HepG2 (cell line): ENCODE results near the gene CASKIN2. TPM values are rescaled to one million over a fixed set of nuclear protein-coding genes. Genes with fewer than 3 reads are reported as not detected.

Source experiments
- DNMT1 ChIP-seq: sonication (generic); formaldehyde crosslinking; IDR thresholded peaks from 2 replicates; pipeline ENCODE4 v1.5.1; 2020; ENCODE audit warnings: mild to moderate bottlenecking, missing genetic modification reagents
- RAD21 ChIP-seq: fragments of 450-650 bp; formaldehyde crosslinking; IDR thresholded peaks from 2 replicates; pipeline ENCODE4 v1.5.0; 2020; ENCODE audit warnings: mild to moderate bottlenecking
- TEF ChIP-seq: sonication (generic); formaldehyde crosslinking; IDR thresholded peaks from 2 replicates; pipeline ENCODE4 v1.5.0; 2020; ENCODE audit warnings: missing genetic modification reagents
- ZFX ChIP-seq: sonication (generic); formaldehyde crosslinking; IDR thresholded peaks from 2 replicates; pipeline ENCODE4 v1.4.0; 2020; ENCODE audit warnings: mild to moderate bottlenecking, low read depth, missing genetic modification reagents, moderate library complexity
- ZIK1 ChIP-seq: sonication (generic); formaldehyde crosslinking; IDR thresholded peaks from 2 replicates; pipeline ENCODE4 v1.5.0; 2020; ENCODE audit warnings: mild to moderate bottlenecking, low read depth, missing genetic modification reagents, borderline replicate concordance
- ZNF142 ChIP-seq: sonication (generic); formaldehyde crosslinking; IDR thresholded peaks from 2 replicates; pipeline ENCODE4 v1.4.0; 2020; ENCODE audit warnings: missing genetic modification reagents
- ZNF263 ChIP-seq: sonication (generic); formaldehyde crosslinking; IDR thresholded peaks from 2 replicates; pipeline ENCODE4 v1.4.0; 2020; ENCODE audit warnings: missing genetic modification reagents
- ZNF33B ChIP-seq: sonication (generic); formaldehyde crosslinking; IDR thresholded peaks from 2 replicates; pipeline ENCODE4 v1.5.1; 2020; ENCODE audit warnings: mild to moderate bottlenecking, missing genetic modification reagents
- ZNF747 ChIP-seq: sonication (generic); formaldehyde crosslinking; IDR thresholded peaks from 2 replicates; pipeline ENCODE4 v1.8.1; 2023; ENCODE audit warnings: missing genetic modification reagents, mild to moderate bottlenecking, borderline replicate concordance
- ZNF768 ChIP-seq: sonication (generic); formaldehyde crosslinking; IDR thresholded peaks from 2 replicates; pipeline ENCODE4 v1.4.0; 2020; ENCODE audit warnings: missing genetic modification reagents
- polyA plus RNA-seq, 8 experiments: library from polyadenylated mRNA; depleted of rRNA in 3 of 8; stranded (reverse) in 7 of 8; unstranded in 1 of 8; fragments of >200 nt; fragmentation: Illumina TruSeq in 4 of 8; extraction: Trizol in 4 of 8; gene quantifications; 2 replicates each; pipeline versions ENCODE4 v1.2.1 to v1.2.3, GENCODE V29; 2011 to 2016; ENCODE audit warnings: low read depth in 4 of 8, missing spikeins in 1 of 8, mixed read lengths in 1 of 8; ENCODE audit not compliant: insufficient read depth in 1 of 8
- total RNA-seq, 5 experiments: library from RNA; depleted of rRNA; stranded (reverse); fragments of >200 nt; fragmentation: Illumina TruSeq; extraction: Trizol; gene quantifications; 2 replicates each; pipeline ENCODE4 v1.2.3, GENCODE V29; 2016; ENCODE audit warnings: low read depth in 1 of 5
- TF ChIP-seq, protein P1 (sequence below): sonication (generic); formaldehyde crosslinking; IDR thresholded peaks from 2 replicates; pipeline ENCODE4 v1.4.0; 2020; ENCODE audit warnings: mild to moderate bottlenecking, missing genetic modification reagents
- TF ChIP-seq, protein P2 (sequence below): sonication (generic); formaldehyde crosslinking; IDR thresholded peaks from 2 replicates; pipeline ENCODE4 v1.9.0; 2021; ENCODE audit warnings: missing genetic modification reagents, borderline replicate concordance
- TF ChIP-seq, protein P3 (sequence below): sonication (generic); formaldehyde crosslinking; IDR thresholded peaks from 2 replicates; pipeline ENCODE4 v1.4.0; 2020; ENCODE audit warnings: missing genetic modification reagents

CASKIN2 gene
- total and polyA plus RNA-seq, 2 of the 13 experiments (the other 11 are each of a cell fraction or from before 2014, with no cell fraction given), result 5.2 to 7.8 TPM

GRCh38 chr17:75468291-75468754, 47.0 kb downstream of the CASKIN2 start (continued):
- TF ChIP-seq, protein P1, sequence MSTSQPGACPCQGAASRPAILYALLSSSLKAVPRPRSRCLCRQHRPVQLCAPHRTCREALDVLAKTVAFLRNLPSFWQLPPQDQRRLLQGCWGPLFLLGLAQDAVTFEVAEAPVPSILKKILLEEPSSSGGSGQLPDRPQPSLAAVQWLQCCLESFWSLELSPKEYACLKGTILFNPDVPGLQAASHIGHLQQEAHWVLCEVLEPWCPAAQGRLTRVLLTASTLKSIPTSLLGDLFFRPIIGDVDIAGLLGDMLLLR (CRISPR knock-in tag), result 0 out of 2 replicates have a peak, but pooled peaks have one; percentile 10
- TF ChIP-seq TEF (no peak), ZNF747 (no peak), ZNF142 (no peak), ZFX (CRISPR knock-in tag) (peak; percentile 22; the same call in 1 of the 2 replicates), ZNF768 (peak; percentile 76), DNMT1 (CRISPR knock-in tag) (no peak), ZIK1 (CRISPR knock-in tag) (0 out of 2 replicates have a peak, but pooled peaks have one; percentile 41), RAD21 (CRISPR knock-in tag) (peak; percentile 26; the same call in 1 of the 2 replicates), ZNF263 (peak; percentile 87), ZNF33B (CRISPR knock-in tag) (peak; percentile 35; the same call in 1 of the 2 replicates)
- TF ChIP-seq, protein P2, sequence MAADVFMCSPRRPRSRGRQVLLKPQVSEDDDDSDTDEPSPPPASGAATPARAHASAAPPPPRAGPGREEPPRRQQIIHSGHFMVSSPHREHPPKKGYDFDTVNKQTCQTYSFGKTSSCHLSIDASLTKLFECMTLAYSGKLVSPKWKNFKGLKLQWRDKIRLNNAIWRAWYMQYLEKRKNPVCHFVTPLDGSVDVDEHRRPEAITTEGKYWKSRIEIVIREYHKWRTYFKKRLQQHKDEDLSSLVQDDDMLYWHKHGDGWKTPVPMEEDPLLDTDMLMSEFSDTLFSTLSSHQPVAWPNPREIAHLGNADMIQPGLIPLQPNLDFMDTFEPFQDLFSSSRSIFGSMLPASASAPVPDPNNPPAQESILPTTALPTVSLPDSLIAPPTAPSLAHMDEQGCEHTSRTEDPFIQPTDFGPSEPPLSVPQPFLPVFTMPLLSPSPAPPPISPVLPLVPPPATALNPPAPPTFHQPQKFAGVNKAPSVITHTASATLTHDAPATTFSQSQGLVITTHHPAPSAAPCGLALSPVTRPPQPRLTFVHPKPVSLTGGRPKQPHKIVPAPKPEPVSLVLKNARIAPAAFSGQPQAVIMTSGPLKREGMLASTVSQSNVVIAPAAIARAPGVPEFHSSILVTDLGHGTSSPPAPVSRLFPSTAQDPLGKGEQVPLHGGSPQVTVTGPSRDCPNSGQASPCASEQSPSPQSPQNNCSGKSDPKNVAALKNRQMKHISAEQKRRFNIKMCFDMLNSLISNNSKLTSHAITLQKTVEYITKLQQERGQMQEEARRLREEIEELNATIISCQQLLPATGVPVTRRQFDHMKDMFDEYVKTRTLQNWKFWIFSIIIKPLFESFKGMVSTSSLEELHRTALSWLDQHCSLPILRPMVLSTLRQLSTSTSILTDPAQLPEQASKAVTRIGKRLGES (CRISPR knock-in tag), result no peak
- TF ChIP-seq, protein P3, sequence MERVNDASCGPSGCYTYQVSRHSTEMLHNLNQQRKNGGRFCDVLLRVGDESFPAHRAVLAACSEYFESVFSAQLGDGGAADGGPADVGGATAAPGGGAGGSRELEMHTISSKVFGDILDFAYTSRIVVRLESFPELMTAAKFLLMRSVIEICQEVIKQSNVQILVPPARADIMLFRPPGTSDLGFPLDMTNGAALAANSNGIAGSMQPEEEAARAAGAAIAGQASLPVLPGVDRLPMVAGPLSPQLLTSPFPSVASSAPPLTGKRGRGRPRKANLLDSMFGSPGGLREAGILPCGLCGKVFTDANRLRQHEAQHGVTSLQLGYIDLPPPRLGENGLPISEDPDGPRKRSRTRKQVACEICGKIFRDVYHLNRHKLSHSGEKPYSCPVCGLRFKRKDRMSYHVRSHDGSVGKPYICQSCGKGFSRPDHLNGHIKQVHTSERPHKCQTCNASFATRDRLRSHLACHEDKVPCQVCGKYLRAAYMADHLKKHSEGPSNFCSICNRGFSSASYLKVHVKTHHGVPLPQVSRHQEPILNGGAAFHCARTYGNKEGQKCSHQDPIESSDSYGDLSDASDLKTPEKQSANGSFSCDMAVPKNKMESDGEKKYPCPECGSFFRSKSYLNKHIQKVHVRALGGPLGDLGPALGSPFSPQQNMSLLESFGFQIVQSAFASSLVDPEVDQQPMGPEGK (CRISPR knock-in tag), result 0 out of 2 replicates have a peak, but pooled peaks have one; percentile 19
